SK-N-SH (cell line): Measurements from ENCODE around the gene ZNF490.

Experiments used
- CHD2 ChIP-seq: fragments of 150-350 bp; IDR thresholded peaks from 2 replicates; pipeline ENCODE4 v1.6.1; 2018; ENCODE audit warnings: low read length; ENCODE audit not compliant: partially characterized antibody
- CTCF ChIP-seq: fragments of 200-600 bp; sonication (generic); IDR thresholded peaks from 2 replicates; pipeline ENCODE4 v1.6.1; 2017; ENCODE audit warnings: antibody characterized with exemption, mild to moderate bottlenecking, moderate library complexity
- ELF1 ChIP-seq: IDR thresholded peaks from 2 replicates; pipeline ENCODE4 v1.4.0; 2012
- EP300 ChIP-seq, 2 experiments: IDR thresholded peaks; 2 replicates each; pipeline versions ENCODE4 v1.4.0 to v1.6.1; 2012; ENCODE audit warnings: borderline replicate concordance in 1 of 2, low read depth in 1 of 2, low read length in 1 of 2
- GABPA ChIP-seq: IDR thresholded peaks from 2 replicates; pipeline ENCODE4 v1.4.0; 2012; ENCODE audit warnings: low read depth, mild to moderate bottlenecking
- JUND ChIP-seq: IDR thresholded peaks from 2 replicates; pipeline ENCODE4 v1.4.0; 2012
- RAD21 ChIP-seq: IDR thresholded peaks from 2 replicates; pipeline ENCODE4 v1.6.1; 2012; ENCODE audit warnings: mild to moderate bottlenecking, low read length
- TF ChIP-seq, protein P1 (sequence below): fragments of 150-350 bp; IDR thresholded peaks from 2 replicates; pipeline ENCODE4 v1.6.1; 2017; ENCODE audit warnings: antibody characterized with exemption, low read length, low read depth, borderline replicate concordance
- TF ChIP-seq, protein P2 (sequence below): fragments of 150-350 bp; IDR thresholded peaks from 2 replicates; pipeline ENCODE4 v1.6.1; 2016; ENCODE audit warnings: mild to moderate bottlenecking, low read depth, low read length
- TF ChIP-seq, protein P3 (sequence below): IDR thresholded peaks from 2 replicates; pipeline ENCODE4 v1.4.0; 2012; ENCODE audit warnings: low read depth, borderline replicate concordance

DNA sequence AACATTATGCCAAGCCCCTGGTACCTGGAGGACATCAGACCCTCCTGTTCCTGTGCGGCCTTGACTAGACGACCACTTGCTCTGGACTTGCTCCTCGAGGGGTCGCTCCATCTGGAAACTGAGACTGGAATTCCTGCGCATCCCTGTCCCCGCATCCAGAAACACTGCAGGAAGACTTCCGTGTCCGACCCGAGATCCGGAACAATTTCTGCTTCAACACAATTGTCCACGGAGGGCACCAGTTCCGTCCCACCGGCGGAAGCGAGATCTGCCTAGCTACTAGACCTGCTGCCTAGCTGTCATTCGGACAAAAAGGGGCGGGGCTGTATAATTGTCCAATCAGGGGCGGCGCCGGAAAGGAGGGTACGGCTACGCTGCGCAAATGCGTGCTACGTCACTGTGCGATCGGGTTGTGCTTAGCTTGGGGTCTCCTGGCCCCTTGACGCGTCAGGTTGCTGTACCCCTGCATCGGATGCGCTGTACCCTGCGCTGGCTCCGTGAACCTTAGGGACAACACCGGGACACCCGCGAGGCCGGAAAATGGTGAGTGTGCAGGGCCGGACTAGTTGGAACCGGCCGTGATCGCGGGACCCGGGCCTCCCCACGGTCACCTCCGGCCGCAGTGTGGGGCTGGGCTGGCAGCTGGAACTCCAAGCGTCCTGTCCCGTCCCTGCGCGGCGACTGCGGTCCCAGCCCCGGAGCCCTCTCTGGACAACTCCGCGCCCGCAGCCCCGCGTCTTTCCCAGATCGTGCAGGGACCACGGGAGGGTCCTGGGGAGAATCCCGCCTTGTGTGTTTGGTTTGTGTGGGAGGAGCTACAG is at the start of gene ZNF490, which contains the start of gene ZNF791:
- TF ChIP-seq CTCF (peak; percentile 28), RAD21 (0 out of 2 replicates have a peak, but pooled peaks have one; percentile 6), ELF1 (peak; percentile 96), GABPA (peak; percentile 93), CHD2 (no peak), JUND (no peak), EP300 (IDR thresholded peaks at IDR 0.05; ENCODE audit: borderline replicate concordance in 1 of 2, low read depth in 1 of 2, low read length in 1 of 2) (peak in 1 of 2 experiments; percentile 70; a peak in 1 of 4 replicates)
- TF ChIP-seq, protein P1, sequence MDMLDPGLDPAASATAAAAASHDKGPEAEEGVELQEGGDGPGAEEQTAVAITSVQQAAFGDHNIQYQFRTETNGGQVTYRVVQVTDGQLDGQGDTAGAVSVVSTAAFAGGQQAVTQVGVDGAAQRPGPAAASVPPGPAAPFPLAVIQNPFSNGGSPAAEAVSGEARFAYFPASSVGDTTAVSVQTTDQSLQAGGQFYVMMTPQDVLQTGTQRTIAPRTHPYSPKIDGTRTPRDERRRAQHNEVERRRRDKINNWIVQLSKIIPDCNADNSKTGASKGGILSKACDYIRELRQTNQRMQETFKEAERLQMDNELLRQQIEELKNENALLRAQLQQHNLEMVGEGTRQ, result no peak
- TF ChIP-seq, protein P2, sequence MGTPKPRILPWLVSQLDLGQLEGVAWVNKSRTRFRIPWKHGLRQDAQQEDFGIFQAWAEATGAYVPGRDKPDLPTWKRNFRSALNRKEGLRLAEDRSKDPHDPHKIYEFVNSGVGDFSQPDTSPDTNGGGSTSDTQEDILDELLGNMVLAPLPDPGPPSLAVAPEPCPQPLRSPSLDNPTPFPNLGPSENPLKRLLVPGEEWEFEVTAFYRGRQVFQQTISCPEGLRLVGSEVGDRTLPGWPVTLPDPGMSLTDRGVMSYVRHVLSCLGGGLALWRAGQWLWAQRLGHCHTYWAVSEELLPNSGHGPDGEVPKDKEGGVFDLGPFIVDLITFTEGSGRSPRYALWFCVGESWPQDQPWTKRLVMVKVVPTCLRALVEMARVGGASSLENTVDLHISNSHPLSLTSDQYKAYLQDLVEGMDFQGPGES, result no peak
- TF ChIP-seq, protein P3, sequence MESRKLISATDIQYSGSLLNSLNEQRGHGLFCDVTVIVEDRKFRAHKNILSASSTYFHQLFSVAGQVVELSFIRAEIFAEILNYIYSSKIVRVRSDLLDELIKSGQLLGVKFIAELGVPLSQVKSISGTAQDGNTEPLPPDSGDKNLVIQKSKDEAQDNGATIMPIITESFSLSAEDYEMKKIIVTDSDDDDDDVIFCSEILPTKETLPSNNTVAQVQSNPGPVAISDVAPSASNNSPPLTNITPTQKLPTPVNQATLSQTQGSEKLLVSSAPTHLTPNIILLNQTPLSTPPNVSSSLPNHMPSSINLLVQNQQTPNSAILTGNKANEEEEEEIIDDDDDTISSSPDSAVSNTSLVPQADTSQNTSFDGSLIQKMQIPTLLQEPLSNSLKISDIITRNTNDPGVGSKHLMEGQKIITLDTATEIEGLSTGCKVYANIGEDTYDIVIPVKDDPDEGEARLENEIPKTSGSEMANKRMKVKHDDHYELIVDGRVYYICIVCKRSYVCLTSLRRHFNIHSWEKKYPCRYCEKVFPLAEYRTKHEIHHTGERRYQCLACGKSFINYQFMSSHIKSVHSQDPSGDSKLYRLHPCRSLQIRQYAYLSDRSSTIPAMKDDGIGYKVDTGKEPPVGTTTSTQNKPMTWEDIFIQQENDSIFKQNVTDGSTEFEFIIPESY, result no peak
